ENCODE measurements around the gene ABI3BP. TPM values are rescaled to one million over a fixed set of nuclear protein-coding genes. Genes with fewer than 3 reads are reported as not detected.

Gene ABI3BP
- polyA plus RNA-seq, 3 donors, result not detected

DNA sequence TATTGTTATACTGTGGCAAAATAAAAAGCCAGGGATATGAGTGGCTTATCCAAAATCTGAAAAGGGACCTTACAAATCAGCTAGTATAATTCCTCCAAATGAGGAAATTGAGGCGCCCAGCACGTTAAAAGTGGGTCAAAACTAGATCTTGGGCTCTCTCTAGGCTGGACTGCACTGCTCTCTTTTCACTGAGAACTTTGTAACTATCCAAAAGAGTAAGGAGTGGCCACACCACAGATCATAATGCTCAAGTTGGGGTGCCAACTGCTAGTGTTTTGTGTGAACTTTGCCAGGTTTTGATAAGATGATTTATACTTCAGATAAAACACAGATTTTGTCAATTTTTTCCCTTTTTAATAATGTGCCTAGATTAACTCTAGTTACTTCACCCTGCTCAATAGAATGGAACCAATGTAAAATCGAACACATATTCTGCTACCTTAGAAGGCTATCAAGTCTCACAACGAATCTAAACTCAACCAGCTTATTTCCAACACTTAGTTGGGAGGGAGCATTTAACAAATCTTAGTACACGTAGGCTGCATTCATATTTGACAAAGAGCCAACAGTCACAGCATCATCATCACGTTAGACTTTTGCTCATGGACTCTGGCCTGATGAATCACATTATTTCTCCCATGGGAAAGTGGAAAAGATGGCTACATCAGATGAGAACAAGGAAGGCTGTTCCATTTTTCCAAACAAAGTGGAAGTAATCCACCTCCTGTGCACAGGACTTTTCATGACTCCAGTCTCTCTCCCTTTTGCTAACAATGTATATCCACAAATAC, 64.4 kb downstream of the ABI3BP start:
- WGBS (ENCODE audit: insufficient coverage), result 100% methylated on average over 2 of the region's 6 CpGs
- H3K4me2 ChIP-seq (replicated peaks; ENCODE audit: extremely low read depth, low read length, poor library complexity, severe bottlenecking), result no peak overlapping the region
- intact Hi-C loops (cut with micrococcal nuclease), result no loop called here

GRCh38 chr3:100927775-100928174, 65.4 kb downstream of the ABI3BP start:
- intact Hi-C loops (cut with micrococcal nuclease), result no loop called here
- no peaks in the 10 kb centered on the region for H3K9me3 ChIP-seq (replicated peaks in 1 of 2; ENCODE audit: control insufficient read depth in 1 of 2, insufficient read depth in 1 of 2, low read length in 2 of 2)
- H3K36me3 ChIP-seq (replicated peaks in 1 of 2; ENCODE audit: control insufficient read depth in 1 of 2, insufficient read depth in 2 of 2, low read length in 2 of 2), result no peaks in the 10 kb centered on the region
- no peaks in the 10 kb centered on the region for H3K27me3 ChIP-seq (ENCODE audit: control insufficient read depth in 2 of 2, insufficient read depth in 2 of 2, low read length in 2 of 2)
- DNase-seq, result no peak
- no peak for TF ChIP-seq CTCF (IDR thresholded peaks at IDR 0.05)
- no peaks in the 10 kb centered on the region for H3K79me2 ChIP-seq (ENCODE audit: insufficient read depth, low read length)
- Mint-ChIP-seq H3K27ac (no peak overlapping the region), H3K27me3 (ENCODE audit: low read depth in 3 of 3) (peaks cover 0 to 1% (median 0%) of the 10 kb centered on the region in 3 donors), H3K36me3 (no peaks in the 10 kb centered on the region), H3K9me3 (peaks cover 0 to 2% (median 0%) of the 10 kb centered on the region in 7 donors), H3K4me1 (no peaks in the 10 kb centered on the region), H3K4me3 (no peak overlapping the region)
- no peak overlapping the region for H2AFZ ChIP-seq (ENCODE audit: insufficient read depth, low read depth, low read length, poor library complexity, severe bottlenecking)
- no peaks in the 10 kb centered on the region for H3K4me1 ChIP-seq (ENCODE audit: control insufficient read depth in 1 of 2, insufficient read depth in 2 of 2, low read length in 2 of 2)
- no peak overlapping the region for H3K4me2 ChIP-seq (replicated peaks; ENCODE audit: extremely low read depth, low read length, poor library complexity, severe bottlenecking)
- no peak overlapping the region for H3K27ac ChIP-seq (ENCODE audit: low read depth in 1 of 2, low read length in 2 of 2)
- no peaks in the 10 kb centered on the region for H4K20me1 ChIP-seq (ENCODE audit: insufficient read depth, low read length)
- H3K9ac ChIP-seq (ENCODE audit: insufficient read depth, low read length, poor library complexity, severe bottlenecking), result no peak overlapping the region
- no peak overlapping the region for H3K4me3 ChIP-seq (replicated peaks in 1 of 3; ENCODE audit: low read depth in 2 of 3, low read length in 3 of 3)

More for the DNA sequence above, 64.4 kb downstream of the ABI3BP start:
- no peaks in the 10 kb centered on the region for H4K20me1 ChIP-seq (ENCODE audit: insufficient read depth, low read length)
- no peaks in the 10 kb centered on the region for H3K9me3 ChIP-seq (replicated peaks in 1 of 2; ENCODE audit: control insufficient read depth in 1 of 2, insufficient read depth in 1 of 2, low read length in 2 of 2)
- no peaks in the 10 kb centered on the region for H3K79me2 ChIP-seq (ENCODE audit: insufficient read depth, low read length)
- H3K36me3 Mint-ChIP-seq, result no peaks in the 10 kb centered on the region
- H3K4me1 ChIP-seq (ENCODE audit: control insufficient read depth in 1 of 2, insufficient read depth in 2 of 2, low read length in 2 of 2), result no peaks in the 10 kb centered on the region
- H3K9ac ChIP-seq (ENCODE audit: insufficient read depth, low read length, poor library complexity, severe bottlenecking), result no peak overlapping the region
- DNase-seq, result no peak
- H3K4me1 Mint-ChIP-seq, result no peaks in the 10 kb centered on the region
- no peak overlapping the region for H3K27ac ChIP-seq (ENCODE audit: low read depth in 1 of 2, low read length in 2 of 2)
- peaks cover 0 to 2% (median 0%) of the 10 kb centered on the region in 7 donors for H3K9me3 Mint-ChIP-seq
- H3K4me3 Mint-ChIP-seq, result no peak overlapping the region
- TF ChIP-seq CTCF (IDR thresholded peaks at IDR 0.05), result no peak
- peaks cover 0 to 1% (median 0%) of the 10 kb centered on the region in 3 donors for H3K27me3 Mint-ChIP-seq (ENCODE audit: low read depth in 3 of 3)
- no peak overlapping the region for H2AFZ ChIP-seq (ENCODE audit: insufficient read depth, low read depth, low read length, poor library complexity, severe bottlenecking)
- no peaks in the 10 kb centered on the region for H3K36me3 ChIP-seq (replicated peaks in 1 of 2; ENCODE audit: control insufficient read depth in 1 of 2, insufficient read depth in 2 of 2, low read length in 2 of 2)
- no peak overlapping the region for H3K27ac Mint-ChIP-seq
- no peak overlapping the region for H3K4me3 ChIP-seq (replicated peaks in 1 of 3; ENCODE audit: low read depth in 2 of 3, low read length in 3 of 3)
- H3K27me3 ChIP-seq (ENCODE audit: control insufficient read depth in 2 of 2, insufficient read depth in 2 of 2, low read length in 2 of 2), result no peaks in the 10 kb centered on the region

All from CD14-positive monocyte (primary cell).